ENCODE data around the gene DIPK1C.
A peak's percentile ranks its signal among the peaks of the same experiment; 100 is the strongest.

DNA sequence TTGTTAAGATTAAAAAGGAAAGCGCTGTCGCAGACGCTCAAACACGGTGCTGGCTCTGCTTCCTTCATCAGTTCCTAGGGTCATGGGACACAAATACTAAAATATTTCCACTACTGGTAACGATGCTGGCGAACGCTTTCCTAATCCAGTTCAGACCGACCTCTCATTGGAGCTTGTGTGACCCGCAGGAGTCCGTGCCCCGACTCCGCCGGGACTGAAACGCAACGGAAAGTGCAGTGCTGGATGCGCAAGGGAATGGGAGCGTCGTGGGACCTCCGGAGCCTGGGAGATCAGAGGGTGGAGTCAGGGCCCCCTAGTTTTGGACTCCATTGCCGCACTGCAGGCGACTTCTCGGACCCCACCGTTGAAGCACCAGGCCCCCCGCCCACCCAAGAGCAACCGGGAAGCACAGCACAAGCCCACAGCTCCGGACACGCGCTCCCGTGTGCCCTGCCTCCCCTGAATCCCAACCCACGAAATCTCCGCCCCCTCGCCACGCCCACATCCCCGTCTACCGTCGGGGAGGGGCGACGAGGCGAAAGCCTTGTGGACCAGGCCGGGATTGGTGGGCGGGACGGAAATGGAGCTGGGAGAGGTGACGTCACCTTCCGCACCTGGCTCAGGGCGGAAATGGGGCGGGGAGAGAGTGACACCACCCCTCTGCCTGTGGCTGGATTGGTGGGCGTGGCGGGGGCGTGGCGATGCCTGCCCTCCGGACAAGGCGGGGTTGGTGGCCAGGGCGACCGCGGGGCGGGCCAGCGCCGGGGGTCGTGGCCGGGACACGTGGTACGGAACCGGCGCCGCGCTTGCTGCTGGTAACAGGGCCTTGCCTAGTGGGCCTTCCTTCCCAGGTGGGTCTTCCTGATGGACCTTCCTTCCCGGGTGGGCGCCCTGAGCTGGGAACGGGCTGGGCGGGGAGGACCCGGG, 38.7 kb upstream of the DIPK1C start, which contains the start of gene CNDP2:
- TF ChIP-seq, protein P1, sequence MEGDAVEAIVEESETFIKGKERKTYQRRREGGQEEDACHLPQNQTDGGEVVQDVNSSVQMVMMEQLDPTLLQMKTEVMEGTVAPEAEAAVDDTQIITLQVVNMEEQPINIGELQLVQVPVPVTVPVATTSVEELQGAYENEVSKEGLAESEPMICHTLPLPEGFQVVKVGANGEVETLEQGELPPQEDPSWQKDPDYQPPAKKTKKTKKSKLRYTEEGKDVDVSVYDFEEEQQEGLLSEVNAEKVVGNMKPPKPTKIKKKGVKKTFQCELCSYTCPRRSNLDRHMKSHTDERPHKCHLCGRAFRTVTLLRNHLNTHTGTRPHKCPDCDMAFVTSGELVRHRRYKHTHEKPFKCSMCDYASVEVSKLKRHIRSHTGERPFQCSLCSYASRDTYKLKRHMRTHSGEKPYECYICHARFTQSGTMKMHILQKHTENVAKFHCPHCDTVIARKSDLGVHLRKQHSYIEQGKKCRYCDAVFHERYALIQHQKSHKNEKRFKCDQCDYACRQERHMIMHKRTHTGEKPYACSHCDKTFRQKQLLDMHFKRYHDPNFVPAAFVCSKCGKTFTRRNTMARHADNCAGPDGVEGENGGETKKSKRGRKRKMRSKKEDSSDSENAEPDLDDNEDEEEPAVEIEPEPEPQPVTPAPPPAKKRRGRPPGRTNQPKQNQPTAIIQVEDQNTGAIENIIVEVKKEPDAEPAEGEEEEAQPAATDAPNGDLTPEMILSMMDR (IDR thresholded peaks at IDR 0.05), result peak in 1 of 7 experiments; percentile 18
- peak; percentile 71 to 92 (median 86) for TF ChIP-seq POLR2A (IDR thresholded peaks at IDR 0.05)
